ENCODE measurements around the gene CFAP97D1.

The CFAP97D1 gene

GRCh38 chr17:43813386-43813785 is 33.2 kb downstream of the CFAP97D1 start:
- no peak for DNase-seq (ENCODE audit: low read depth in 1 of 2, low spot score in 1 of 2)
- TF ChIP-seq SPI1 (IDR thresholded peaks at IDR 0.05; ENCODE audit: borderline replicate concordance, low read depth) (no peak), CTCF (IDR thresholded peaks at IDR 0.05; ENCODE audit: insufficient read depth, low read length) (no peak), GABPA (IDR thresholded peaks at IDR 0.05; ENCODE audit: low read depth) (no peak), POLR2AphosphoS5 (IDR thresholded peaks at IDR 0.05; ENCODE audit: low read depth) (no peak), REST (IDR thresholded peaks at IDR 0.05; ENCODE audit: insufficient replicate concordance, low read depth) (no peak)
- Histone ChIP-seq H3K27ac (replicated peaks) (no peak overlapping the region), H3K4me3 (replicated peaks; ENCODE audit: insufficient read depth, low read length) (no peak overlapping the region), H3K27me3 (ENCODE audit: insufficient read depth, poor library complexity, severe bottlenecking) (no peaks in the 10 kb centered on the region)

- no peak for DNase-seq (ENCODE audit: low read depth in 1 of 2, low spot score in 1 of 2)
- no peaks in the 10 kb centered on the region for H3K27me3 ChIP-seq (ENCODE audit: insufficient read depth, poor library complexity, severe bottlenecking)
- no peak overlapping the region for H3K4me3 ChIP-seq (replicated peaks; ENCODE audit: insufficient read depth, low read length)
- H3K27ac ChIP-seq (replicated peaks), result no peak overlapping the region
- TF ChIP-seq POLR2AphosphoS5 (IDR thresholded peaks at IDR 0.05; ENCODE audit: low read depth) (no peak), GABPA (IDR thresholded peaks at IDR 0.05; ENCODE audit: low read depth) (no peak), SPI1 (IDR thresholded peaks at IDR 0.05; ENCODE audit: borderline replicate concordance, low read depth) (no peak), CTCF (IDR thresholded peaks at IDR 0.05; ENCODE audit: insufficient read depth, low read length) (no peak), REST (IDR thresholded peaks at IDR 0.05; ENCODE audit: insufficient replicate concordance, low read depth) (no peak)
Observed at GRCh38 chr17:43814026-43814425, 33.8 kb downstream of the CFAP97D1 start.

GRCh38 chr17:43814714-43815113 is 34.5 kb downstream of the CFAP97D1 start:
- no peak for DNase-seq (ENCODE audit: low read depth in 1 of 2, low spot score in 1 of 2)
- H3K27me3 ChIP-seq (ENCODE audit: insufficient read depth, poor library complexity, severe bottlenecking), result no peaks in the 10 kb centered on the region
- no peak overlapping the region for H3K27ac ChIP-seq (replicated peaks)
- TF ChIP-seq CTCF (IDR thresholded peaks at IDR 0.05; ENCODE audit: insufficient read depth, low read length) (no peak), REST (IDR thresholded peaks at IDR 0.05; ENCODE audit: insufficient replicate concordance, low read depth) (no peak), GABPA (IDR thresholded peaks at IDR 0.05; ENCODE audit: low read depth) (no peak), POLR2AphosphoS5 (IDR thresholded peaks at IDR 0.05; ENCODE audit: low read depth) (no peak), SPI1 (IDR thresholded peaks at IDR 0.05; ENCODE audit: borderline replicate concordance, low read depth) (no peak)
- no peak overlapping the region for H3K4me3 ChIP-seq (replicated peaks; ENCODE audit: insufficient read depth, low read length)

Data from HL-60 (cell line).